Stimulated activated naive CD8-positive, alpha-beta T cell treated with anti-CD3 and anti-CD28 coated beads, Interleukin-15, Interleukin-2, amounts not matched to agents 100 U/mL and 50 U/mL, for 24 hours (primary cell): ENCODE measurements around the gene MICAL2.
A peak's percentile ranks its signal among the peaks of the same experiment; 100 is the strongest.

Experiments used
- ATAC-seq: fragments of 150-1000 bp; cut with Tn5 transposase; one replicate; pipeline ENCODE4 v1.10.0; 2021
- DNase-seq: peaks from one replicate; pipeline ENCODE4 v3.0.0; 2021

Gene MICAL2

GRCh38 chr11:12189543-12190235, 79.3 kb downstream of the MICAL2 start:
- peak; percentile 74 for ATAC-seq
- no peak for DNase-seq

GRCh38 chr11:12190511-12190910, 80.1 kb downstream of the MICAL2 start:
- DNase-seq (no peak), ATAC-seq (no peak)

- DNase-seq (no peak), ATAC-seq (no peak)
Measured at GRCh38 chr11:12192794-12193514, 82.6 kb downstream of the MICAL2 start.

- DNase-seq, result no peak
- ATAC-seq, result no peak
Measured at GRCh38 chr11:12193515-12194336, 83.3 kb downstream of the MICAL2 start.

- ATAC-seq, result peak; percentile 89
- peak; percentile 59 for DNase-seq
Measured at GRCh38 chr11:12195768-12196167, 85.4 kb downstream of the MICAL2 start.

GRCh38 chr11:12196308-12196707, 85.9 kb downstream of the MICAL2 start:
- no peak for ATAC-seq

GRCh38 chr11:12196872-12197271, 86.5 kb downstream of the MICAL2 start:
- DNase-seq (no peak), ATAC-seq (no peak)

More at GRCh38 chr11:12196308-12196707, 85.9 kb downstream of the MICAL2 start:
- DNase-seq, result no peak

GRCh38 chr11:12198251-12199222, 88.1 kb downstream of the MICAL2 start:
- ATAC-seq (no peak), DNase-seq (no peak)

- DNase-seq, result no peak
- no peak for ATAC-seq
Measured at GRCh38 chr11:12199231-12199948, 89.0 kb downstream of the MICAL2 start.

GRCh38 chr11:12200279-12200990, 90.0 kb downstream of the MICAL2 start:
- DNase-seq, result peak; percentile 61
- ATAC-seq, result no peak

GRCh38 chr11:12200991-12201985, 90.9 kb downstream of the MICAL2 start:
- no peak for ATAC-seq
- no peak for DNase-seq

GRCh38 chr11:12202661-12203310, 92.4 kb downstream of the MICAL2 start:
- ATAC-seq, result no peak

GRCh38 chr11:12204506-12204905, 94.1 kb downstream of the MICAL2 start:
- ATAC-seq (no peak), DNase-seq (no peak)

More at GRCh38 chr11:12202661-12203310, 92.4 kb downstream of the MICAL2 start:
- no peak for DNase-seq

- ATAC-seq (peak; percentile 20), DNase-seq (no peak)
Measured at GRCh38 chr11:12205330-12205729, 94.9 kb downstream of the MICAL2 start.

- ATAC-seq, result no peak
- no peak for DNase-seq
Measured at GRCh38 chr11:12206529-12206928, 96.1 kb downstream of the MICAL2 start.

GRCh38 chr11:12207384-12208150, 97.2 kb downstream of the MICAL2 start:
- peak; percentile 95 for ATAC-seq
- peak; percentile 61 for DNase-seq

GRCh38 chr11:12209096-12209495, 98.7 kb downstream of the MICAL2 start:
- DNase-seq, result no peak
- ATAC-seq, result no peak

- ATAC-seq (no peak), DNase-seq (no peak)
Measured at GRCh38 chr11:12210200-12210599, 99.8 kb downstream of the MICAL2 start.
